ENCODE measurements around the gene EPX. TPM values are rescaled to one million over a fixed set of nuclear protein-coding genes. Genes with fewer than 3 reads are reported as not detected.

EPX gene
- total and polyA plus RNA-seq, 2 donors from 2014 or later: 0.19 TPM; not detected in 1

GRCh38 chr17:58187675-58188074, 4.9 kb upstream of the EPX start:
- no peak overlapping the region for H3K4me3 ChIP-seq (ENCODE audit: low read length in 3 of 3)
- H3K9me3 ChIP-seq (ENCODE audit: control insufficient read depth in 2 of 3, insufficient read depth in 1 of 3, low read length in 3 of 3): no peaks in the 10 kb centered on the region
- no peak for TF ChIP-seq CTCF (IDR thresholded peaks at IDR 0.05; ENCODE audit: borderline replicate concordance, extremely low read depth, insufficient read depth)
- H3K27ac ChIP-seq (ENCODE audit: low read depth in 2 of 2, low read length in 2 of 2): no peak overlapping the region
- no peak for DNase-seq
- H3K9ac ChIP-seq (ENCODE audit: low read length in 3 of 3): no peak overlapping the region
- no peaks in the 10 kb centered on the region for H3K36me3 ChIP-seq (ENCODE audit: control insufficient read depth in 2 of 3, insufficient read depth in 3 of 3, low read length in 3 of 3)
- no peak for FAIRE-seq
- no peaks in the 10 kb centered on the region for H3K27me3 ChIP-seq (ENCODE audit: control insufficient read depth, insufficient read depth, low read length)
- intact Hi-C loops (cut with DNase I): no loop called here
- no peaks in the 10 kb centered on the region for H3K4me1 ChIP-seq (ENCODE audit: control insufficient read depth in 2 of 3, insufficient read depth in 2 of 3, low read depth in 1 of 3, low read length in 3 of 3)

- TF ChIP-seq CTCF (IDR thresholded peaks at IDR 0.05; ENCODE audit: borderline replicate concordance, extremely low read depth, insufficient read depth): no peak
- H3K9me3 ChIP-seq (ENCODE audit: control insufficient read depth in 2 of 3, insufficient read depth in 1 of 3, low read length in 3 of 3): no peaks in the 10 kb centered on the region
- FAIRE-seq: no peak
- intact Hi-C loops (cut with DNase I): no loop called here
- H3K27me3 ChIP-seq (ENCODE audit: control insufficient read depth, insufficient read depth, low read length): no peaks in the 10 kb centered on the region
- peak in 1 of 5 donors; percentile 85 for DNase-seq
- H3K9ac ChIP-seq (ENCODE audit: low read length in 3 of 3): no peak overlapping the region
- H3K36me3 ChIP-seq (ENCODE audit: control insufficient read depth in 2 of 3, insufficient read depth in 3 of 3, low read length in 3 of 3): no peaks in the 10 kb centered on the region
- no peaks in the 10 kb centered on the region for H3K4me1 ChIP-seq (ENCODE audit: control insufficient read depth in 2 of 3, insufficient read depth in 2 of 3, low read depth in 1 of 3, low read length in 3 of 3)
- H3K27ac ChIP-seq (ENCODE audit: low read depth in 2 of 2, low read length in 2 of 2): no peak overlapping the region
- no peak overlapping the region for H3K4me3 ChIP-seq (ENCODE audit: low read length in 3 of 3)
Observed at GRCh38 chr17:58189436-58190146, 2.9 kb upstream of the EPX start.

- Histone ChIP-seq H3K27ac (ENCODE audit: low read depth in 2 of 2, low read length in 2 of 2) (no peak overlapping the region), H3K4me3 (ENCODE audit: low read length in 3 of 3) (no peak overlapping the region), H3K27me3 (ENCODE audit: control insufficient read depth, insufficient read depth, low read length) (no peaks in the 10 kb centered on the region), H3K4me1 (ENCODE audit: control insufficient read depth in 2 of 3, insufficient read depth in 2 of 3, low read depth in 1 of 3, low read length in 3 of 3) (no peaks in the 10 kb centered on the region), H3K36me3 (ENCODE audit: control insufficient read depth in 2 of 3, insufficient read depth in 3 of 3, low read length in 3 of 3) (no peaks in the 10 kb centered on the region), H3K9ac (ENCODE audit: low read length in 3 of 3) (no peak overlapping the region), H3K9me3 (ENCODE audit: control insufficient read depth in 2 of 3, insufficient read depth in 1 of 3, low read length in 3 of 3) (no peaks in the 10 kb centered on the region)
- no peak for TF ChIP-seq CTCF (IDR thresholded peaks at IDR 0.05; ENCODE audit: borderline replicate concordance, extremely low read depth, insufficient read depth)
- no peak for DNase-seq
- intact Hi-C loops (cut with DNase I): no loop called here
- no peak for FAIRE-seq
Observed at GRCh38 chr17:58191241-58191896, 1.2 kb upstream of the EPX start.

Measured in kidney (tissue), 14 donors.